HL-60/S4 treated with phorbol 12-myristate 13-acetate at 8.2 ng/mL for 4 days and 3 days (cell line): Measurements from ENCODE around the gene KLF12.

ENCODE experiments used
- in situ Hi-C: fragments of 300-500 bp; cut with MboI; formaldehyde crosslinking; loops from 2 replicates; pipeline ENCODE4 v1.15.0; 2022; ENCODE audit warnings: low sequenced_read_pairs

The KLF12 gene

DNA sequence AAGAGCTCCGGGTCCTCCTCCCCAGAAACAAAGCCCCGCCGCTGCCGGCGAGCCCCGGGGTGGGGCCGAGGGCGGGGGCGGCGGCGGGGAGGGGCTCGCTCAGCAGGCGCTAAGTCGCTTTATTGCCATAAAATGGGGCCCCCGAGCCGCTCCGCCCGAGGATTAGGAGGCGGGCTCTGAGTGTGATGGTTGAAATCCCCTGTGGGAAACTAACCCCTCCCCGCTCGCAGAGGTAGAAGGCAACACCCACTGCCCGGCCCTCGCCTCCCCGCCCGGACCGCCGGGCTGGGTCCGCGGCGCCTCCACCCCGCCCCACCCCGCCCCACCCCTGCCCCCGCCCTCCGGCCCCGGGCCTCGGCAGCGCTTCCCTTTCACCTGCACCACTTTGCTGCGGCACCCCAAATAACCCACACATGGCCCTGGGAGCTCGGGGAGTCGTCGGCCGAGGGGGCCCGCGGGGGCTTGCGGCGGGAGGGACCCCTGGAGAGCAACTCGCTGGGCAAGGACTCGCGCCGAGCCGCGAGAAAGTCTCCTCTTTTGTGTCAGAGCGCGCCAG is at the start of gene KLF12:
Gene KLF12, minus strand, starts transcription at position 184 of the 556 bp plus-strand sequence.
- in situ Hi-C loops, result no loop called here

GRCh38 chr13:74182491-74182890 is 48.3 kb upstream of the KLF12 start:
- in situ Hi-C loops, result no loop called here

- in situ Hi-C loops, result no loop called here
These were observed 40.6 kb upstream of the KLF12 start for GRCh38 chr13:74174810-74175209.

- in situ Hi-C loops, result no loop called here
These were observed 39.6 kb upstream of the KLF12 start for GRCh38 chr13:74173822-74174221.

DNA sequence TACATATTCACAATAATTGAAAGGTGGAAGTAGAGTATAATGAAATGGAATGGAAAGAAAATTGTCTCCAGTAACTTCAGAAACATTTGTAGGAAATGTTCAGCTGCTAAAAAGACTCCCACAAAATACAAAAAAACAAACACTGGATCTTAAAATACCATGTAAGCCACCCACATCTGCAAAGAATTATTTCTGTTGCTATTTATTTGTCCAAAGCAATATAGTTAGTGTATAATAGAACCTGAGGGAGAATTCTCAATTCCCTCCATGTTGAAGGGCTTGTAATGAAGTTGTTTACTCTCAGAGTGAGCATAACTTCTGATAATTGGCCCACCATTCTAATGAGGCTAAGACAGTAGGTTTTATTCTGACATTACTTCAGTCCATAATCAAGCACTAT is 37.4 kb upstream of the KLF12 start:
- in situ Hi-C loops, result no loop called here

GRCh38 chr13:74169676-74170075 is 35.5 kb upstream of the KLF12 start:
- in situ Hi-C loops, result no loop called here

DNA sequence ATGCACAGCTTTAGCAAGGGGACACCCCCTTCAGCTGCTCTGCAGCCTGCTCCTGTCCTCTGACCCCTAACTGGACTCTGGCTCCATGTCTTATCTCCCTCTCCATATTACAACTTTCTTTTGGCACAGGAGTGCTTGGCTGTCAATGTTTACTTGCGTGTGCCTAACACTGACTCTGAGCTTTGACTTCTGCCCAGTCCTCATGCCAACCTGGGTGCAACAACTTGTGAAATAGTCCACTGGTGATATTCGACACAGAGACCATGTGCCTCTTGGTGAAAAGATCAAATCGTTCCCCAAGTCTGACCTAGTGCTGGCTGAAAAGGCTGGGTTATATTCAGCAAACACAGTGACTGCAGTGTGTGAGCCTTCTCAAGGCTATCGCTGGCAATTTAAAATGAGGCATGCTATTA is 34.1 kb upstream of the KLF12 start:
- in situ Hi-C loops, result no loop called here

DNA sequence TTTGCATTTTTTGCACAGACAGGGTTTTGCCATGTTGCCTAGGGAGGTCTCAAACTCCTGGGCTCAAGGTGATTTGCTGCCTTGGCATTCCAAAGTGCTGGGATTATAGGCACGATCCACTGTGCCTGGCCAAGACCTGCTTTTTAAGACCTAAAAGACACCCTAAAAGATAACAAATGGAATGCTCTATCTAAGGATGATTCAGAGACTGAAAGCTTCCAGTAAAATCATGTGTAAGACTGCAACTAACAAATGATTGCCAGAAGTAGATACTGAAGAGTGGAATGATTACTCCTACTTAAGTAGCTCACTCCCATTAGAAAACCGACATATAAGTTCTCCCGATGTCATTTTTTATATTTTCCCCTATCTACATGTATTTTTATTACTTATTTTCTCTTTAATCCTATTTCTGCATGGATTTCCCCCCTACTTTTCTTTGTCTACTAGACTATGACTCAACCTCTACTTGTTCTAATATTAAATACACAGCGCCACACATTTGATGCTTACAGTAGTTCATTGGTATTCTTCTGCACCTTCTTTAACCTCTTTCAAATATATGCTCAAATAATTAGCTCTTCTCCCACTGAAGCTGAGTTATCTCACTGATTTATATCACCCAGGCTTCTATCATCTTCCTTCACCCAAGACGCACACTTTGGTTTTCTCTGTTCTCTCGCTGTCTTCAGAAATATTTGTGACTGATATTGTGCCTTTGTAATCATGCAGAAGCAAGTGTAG is 32.2 kb upstream of the KLF12 start:
- in situ Hi-C loops, result no loop called here

GRCh38 chr13:74162782-74163181 is 28.6 kb upstream of the KLF12 start:
- in situ Hi-C loops, result no loop called here

DNA sequence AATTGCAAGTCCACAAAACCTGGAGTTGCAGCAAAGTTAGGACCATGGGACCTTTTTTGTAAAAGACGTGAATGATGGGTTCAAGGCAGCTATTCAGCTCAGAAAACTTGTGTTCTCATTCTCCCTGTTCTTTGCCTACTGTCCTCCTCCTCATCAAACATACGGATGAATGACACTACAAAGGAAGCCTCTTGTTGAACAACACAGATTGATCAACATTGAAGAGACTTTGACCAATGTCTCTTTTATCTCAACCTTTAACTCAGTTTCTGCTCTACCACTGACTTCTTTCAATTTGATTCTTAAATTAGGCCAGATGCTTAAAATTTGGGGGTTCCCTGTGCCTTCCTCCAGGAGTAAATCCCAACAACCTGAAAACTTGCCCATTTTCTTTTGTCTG is 27.9 kb upstream of the KLF12 start:
- in situ Hi-C loops, result no loop called here

- in situ Hi-C loops, result no loop called here
These were observed 24.6 kb upstream of the KLF12 start for GRCh38 chr13:74158571-74159352.

DNA sequence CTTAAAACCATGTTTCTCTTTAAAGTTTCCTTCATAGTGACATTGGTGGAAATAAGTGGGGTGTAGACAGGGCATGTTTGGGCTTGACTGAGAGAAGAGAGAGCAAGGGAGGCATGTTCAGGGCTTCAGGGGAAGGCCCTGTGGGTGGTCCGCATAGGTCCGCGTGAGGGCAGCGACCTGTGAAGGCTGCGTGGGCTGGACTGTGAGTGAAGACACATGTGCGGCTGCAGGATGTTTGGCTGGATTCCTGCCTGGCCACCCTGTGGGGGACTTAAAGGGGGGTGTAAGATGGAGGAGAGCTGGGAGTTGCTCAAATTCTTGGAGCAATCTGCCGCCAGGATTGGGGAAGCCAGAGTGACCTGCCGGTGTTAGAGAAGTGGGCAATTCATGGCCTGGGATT is 23.8 kb upstream of the KLF12 start:
- in situ Hi-C loops, result no loop called here

- in situ Hi-C loops, result no loop called here
These were observed 20.8 kb upstream of the KLF12 start for GRCh38 chr13:74154981-74155380.

DNA sequence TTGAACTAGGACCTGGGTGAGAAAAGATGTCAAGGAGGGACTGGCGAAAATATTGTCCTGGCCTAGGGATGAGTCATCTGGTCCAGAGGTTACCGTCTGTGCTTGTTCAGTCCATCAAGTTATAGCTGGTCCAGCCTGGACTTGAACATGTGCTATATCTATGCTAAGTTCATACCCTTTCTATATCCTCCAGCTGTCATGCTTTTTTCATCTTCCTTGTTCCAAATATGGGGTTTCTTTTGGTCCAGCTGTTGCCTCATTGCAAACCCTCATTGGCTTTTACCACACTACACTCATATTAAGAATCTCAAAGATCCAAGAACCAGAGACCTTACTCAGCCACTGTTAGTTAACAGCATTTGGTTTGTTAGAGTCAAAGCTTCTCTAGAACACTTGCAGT is 19.1 kb upstream of the KLF12 start:
- in situ Hi-C loops, result no loop called here

GRCh38 chr13:74151859-74152258 is 17.7 kb upstream of the KLF12 start:
- in situ Hi-C loops, result no loop called here

- in situ Hi-C loops, result no loop called here
These were observed 14.1 kb upstream of the KLF12 start for GRCh38 chr13:74148352-74148751.

DNA sequence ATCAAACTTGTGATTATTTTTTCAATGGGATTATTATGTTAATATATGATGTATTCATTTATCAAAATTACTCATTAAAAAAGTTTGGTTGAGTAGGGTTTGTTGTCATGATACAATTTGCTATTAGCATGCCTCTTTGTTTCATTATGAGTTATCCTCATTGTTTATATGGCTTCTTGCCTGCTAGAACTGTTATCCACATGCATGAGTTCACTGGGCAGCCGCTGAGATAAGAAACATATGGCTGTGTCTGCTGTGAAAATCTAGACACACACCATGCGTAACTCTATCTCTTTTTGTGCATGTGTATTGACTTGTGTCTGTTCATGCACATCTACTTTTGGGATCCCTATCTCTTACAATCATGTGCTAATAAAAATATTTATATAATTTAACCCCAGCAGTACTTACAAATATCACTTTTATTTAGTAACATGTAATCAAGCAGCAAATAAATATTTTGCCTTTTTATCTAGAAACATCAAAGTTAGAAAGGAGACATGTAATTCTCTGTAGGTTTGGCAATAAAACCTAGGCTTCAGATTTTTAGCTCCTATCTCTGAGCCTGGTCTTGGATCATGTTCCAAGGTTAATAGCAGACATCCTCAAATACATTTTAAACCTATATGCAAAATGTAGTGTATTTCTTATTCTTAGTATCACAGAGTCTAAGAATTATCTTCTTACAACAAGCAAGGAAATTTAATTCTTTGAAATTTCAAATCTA is 11.2 kb upstream of the KLF12 start:
- in situ Hi-C loops, result no loop called here

GRCh38 chr13:74144269-74144668 is 10.1 kb upstream of the KLF12 start:
- in situ Hi-C loops, result no loop called here

DNA sequence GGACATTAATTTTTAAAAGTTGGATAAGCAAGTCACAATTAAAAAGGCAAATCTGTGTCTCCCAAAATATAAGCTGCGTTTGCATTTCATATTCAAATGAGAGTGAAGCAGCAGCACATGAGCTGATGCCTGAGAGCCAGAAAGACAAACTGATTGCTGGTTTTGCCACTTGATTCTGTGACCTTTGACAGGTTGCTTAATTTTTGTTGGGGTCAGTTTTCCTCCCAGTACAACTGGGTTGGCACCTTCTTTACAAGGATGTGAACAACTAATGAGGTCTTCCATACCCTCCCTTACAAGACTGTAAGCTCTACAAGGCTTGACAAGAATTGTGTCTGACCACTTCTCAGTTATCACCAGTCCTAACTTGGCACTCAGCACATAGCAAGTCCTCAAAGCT is 8.1 kb upstream of the KLF12 start:
- in situ Hi-C loops, result no loop called here

GRCh38 chr13:74138241-74138640 is 4.0 kb upstream of the KLF12 start:
- in situ Hi-C loops, result no loop called here

- in situ Hi-C loops, result no loop called here
These were observed 2.0 kb upstream of the KLF12 start for GRCh38 chr13:74136084-74136658.
